Liver (tissue), 9 donors: ENCODE results near the gene CAMK1D. TPM values are rescaled to one million over a fixed set of nuclear protein-coding genes. Genes with fewer than 3 reads are reported as not detected.
A peak's percentile ranks its signal among the peaks of the same experiment; 100 is the strongest.

ENCODE experiments used
- DNase-seq: peaks from one replicate; pipeline ENCODE4 v3.0.0-alpha.2; 2017; ENCODE audit warnings: low spot score
- H3K27ac ChIP-seq, 2 donors: one replicate each; pipeline ENCODE4 v1.7.0; 2013; ENCODE audit warnings: inconsistent platforms in 2 of 2, low read length in 2 of 2, control low read depth in 1 of 2, low read depth in 1 of 2, mild to moderate bottlenecking in 1 of 2
- H3K27me3 ChIP-seq, 4 donors: one replicate each; pipeline versions ENCODE4 v1.6.1 to v1.7.0; 2013; ENCODE audit warnings: low read length in 3 of 4, inconsistent platforms in 1 of 4, mild to moderate bottlenecking in 1 of 4, moderate library complexity in 1 of 4; ENCODE audit not compliant: control insufficient read depth in 4 of 4, insufficient read depth in 4 of 4
- H3K36me3 ChIP-seq, 4 donors: one replicate each; pipeline versions ENCODE4 v1.6.1 to v1.7.0; 2013; ENCODE audit warnings: low read length in 3 of 4, mild to moderate bottlenecking in 3 of 4, low read depth in 1 of 4, moderate library complexity in 1 of 4; ENCODE audit not compliant: control insufficient read depth in 4 of 4, insufficient read depth in 3 of 4
- H3K4me1 ChIP-seq, 4 donors: one replicate each; pipeline versions ENCODE4 v1.6.1 to v1.7.0; 2013; ENCODE audit warnings: low read length in 3 of 4, mild to moderate bottlenecking in 3 of 4, moderate library complexity in 1 of 4; ENCODE audit not compliant: control insufficient read depth in 4 of 4, insufficient read depth in 4 of 4
- H3K4me3 ChIP-seq, 3 donors: one replicate each; pipeline versions ENCODE4 v1.6.1 to v1.7.0; 2013; ENCODE audit warnings: low read length in 3 of 3, control low read depth in 1 of 3, low read depth in 1 of 3, mild to moderate bottlenecking in 1 of 3
- H3K9ac ChIP-seq, 2 donors: one replicate each; pipeline ENCODE4 v1.7.0; 2013; ENCODE audit warnings: low read length in 2 of 2, mild to moderate bottlenecking in 2 of 2, moderate library complexity in 2 of 2, control low read depth in 1 of 2, low read depth in 1 of 2
- H3K9me3 ChIP-seq, 4 donors: one replicate each; pipeline versions ENCODE4 v1.6.1 to v1.7.0; 2013; ENCODE audit warnings: low read length in 3 of 4; ENCODE audit not compliant: control insufficient read depth in 4 of 4
- CTCF ChIP-seq: fragments of 150-350 bp; IDR thresholded peaks from 2 replicates; pipeline ENCODE4 v1.5.1; 2017; ENCODE audit warnings: improper control_type of control experiment, low read depth, low read length; ENCODE audit not compliant: missing input control
- EGR1 ChIP-seq, 2 donors: IDR thresholded peaks; 2 replicates each; pipeline ENCODE4 v1.6.1; 2016 to 2018; ENCODE audit warnings: antibody characterized with exemption in 2 of 2, low read depth in 2 of 2
- FOXA1 ChIP-seq: IDR thresholded peaks from 2 replicates; pipeline ENCODE4 v1.6.1; 2016; ENCODE audit warnings: antibody characterized with exemption
- FOXA2 ChIP-seq: IDR thresholded peaks from 2 replicates; pipeline ENCODE4 v1.6.1; 2016; ENCODE audit warnings: antibody characterized with exemption
- HNF4A ChIP-seq, 2 donors: conservative IDR thresholded peaks; 2 replicates each; pipeline ENCODE4 v1.6.1; 2016; ENCODE audit warnings: antibody characterized with exemption in 2 of 2, mild to moderate bottlenecking in 2 of 2
- JUND ChIP-seq, 2 donors: IDR thresholded peaks; 2 replicates each; pipeline ENCODE4 v1.6.1; 2016; ENCODE audit warnings: antibody characterized with exemption in 2 of 2
- NR2F2 ChIP-seq: IDR thresholded peaks from 2 replicates; pipeline ENCODE4 v1.6.1; 2016; ENCODE audit warnings: antibody characterized with exemption
- RAD21 ChIP-seq, 2 donors: IDR thresholded peaks; 2 replicates each; pipeline ENCODE4 v1.6.1; 2016; ENCODE audit warnings: antibody characterized with exemption in 2 of 2, mild to moderate bottlenecking in 2 of 2
- REST ChIP-seq: IDR thresholded peaks from 2 replicates; pipeline ENCODE4 v1.6.1; 2016; ENCODE audit warnings: antibody characterized with exemption, mild to moderate bottlenecking
- RXRA ChIP-seq, 2 donors: IDR thresholded peaks; 2 replicates each; pipeline ENCODE4 v1.6.1; 2017 to 2018; ENCODE audit warnings: antibody characterized with exemption in 2 of 2, mild to moderate bottlenecking in 1 of 2
- YY1 ChIP-seq: IDR thresholded peaks from 2 replicates; pipeline ENCODE4 v1.6.1; 2016; ENCODE audit warnings: antibody characterized with exemption, mild to moderate bottlenecking
- WGBS: extraction: QIAGEN DNeasy Blood & Tissue Kit; methylation state at CpG from one replicate; pipeline ENCODE4 v1.1.7; 2013; 5-methylcytosine and 5-hydroxymethylcytosine counted together
- polyA plus RNA-seq, 2 donors: library from polyadenylated mRNA; stranded (reverse) in 1 of 2; unstranded in 1 of 2; fragments of 200-250 nt in 1 of 2; fragments of >200 nt in 1 of 2; fragmentation: Nextera tagmentation in 1 of 2; extraction: Ambion mirVana in 1 of 2; gene quantifications; one replicate each; pipeline versions ENCODE4 v1.2.1 to v1.2.3, GENCODE V29; 2013 to 2015
- total RNA-seq, 2 donors: library from RNA; depleted of rRNA; stranded (reverse); fragments of >200 nt; gene quantifications; one replicate each; pipeline ENCODE4 v1.2.3, GENCODE V29; 2014
- donor health status: healthy.
- donor health status: healthy.
- donor health status: healthy.
- donor health status: healthy.
- donor health status: healthy.

The CAMK1D gene
- total and polyA plus RNA-seq, 4 donors: 2.7 to 10.1 (median 4.2) TPM

GRCh38 chr10:12602521-12602920 is 253.2 kb downstream of the CAMK1D start:
- H3K9ac ChIP-seq: no peak overlapping the region
- TF ChIP-seq CTCF: no peak
- TF ChIP-seq EGR1 (IDR thresholded peaks at IDR 0.05; ENCODE audit: low read depth in 2 of 2): no peak
- no peak for TF ChIP-seq FOXA2
- TF ChIP-seq NR2F2: no peak
- peak; percentile 21 for TF ChIP-seq YY1
- no peak for TF ChIP-seq FOXA1
- no peak for TF ChIP-seq RAD21 (IDR thresholded peaks at IDR 0.05)
- no peak for TF ChIP-seq RXRA (IDR thresholded peaks at IDR 0.05)
- H3K4me3 ChIP-seq: no peak overlapping the region
- H3K27me3 ChIP-seq: no peaks in the 10 kb centered on the region
- peak overlapping the region; percentile 44 to 56 for H3K27ac ChIP-seq
- no peaks in the 10 kb centered on the region for H3K9me3 ChIP-seq
- DNase-seq: no peak
- peaks cover 9 to 41% (median 31%) of the 10 kb centered on the region in 4 donors for H3K4me1 ChIP-seq
- no peaks in the 10 kb centered on the region for H3K36me3 ChIP-seq
- 52% methylated on average over 7 of the region's 7 CpGs for WGBS

DNA sequence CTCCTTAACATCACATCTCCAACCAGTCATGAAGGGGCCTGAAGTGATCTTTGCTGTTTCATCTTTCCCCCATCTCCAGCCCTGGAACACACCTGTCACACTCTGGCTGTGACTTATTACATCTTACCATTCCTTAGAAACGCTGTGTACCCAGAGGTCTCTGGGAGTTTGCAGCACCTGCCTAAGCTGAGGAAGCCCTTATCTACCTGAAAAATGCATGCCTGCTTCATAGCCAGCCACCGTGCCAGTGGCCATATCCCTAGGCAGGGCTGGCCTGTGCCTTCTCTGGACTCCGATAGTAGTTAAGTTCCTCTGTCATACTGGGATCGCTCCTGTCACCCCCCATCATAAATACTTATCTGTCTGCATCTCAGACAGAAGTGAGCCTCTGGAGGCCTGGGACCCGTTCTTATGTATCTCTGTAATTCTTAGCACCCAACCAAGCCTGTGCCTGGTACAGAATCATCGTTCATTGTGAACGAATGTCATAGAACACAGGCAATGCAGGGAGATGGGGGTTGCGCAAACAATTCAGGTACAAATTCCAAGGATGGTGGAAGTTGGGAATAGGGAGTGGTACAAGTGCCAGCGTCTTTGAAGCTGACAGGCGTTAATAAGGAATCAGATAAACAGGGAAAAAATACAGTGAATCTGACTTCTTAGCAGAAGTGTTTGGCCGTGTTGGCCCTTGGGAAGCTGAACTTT is 254.6 kb downstream of the CAMK1D start:
- peak overlapping the region; percentile 56 to 62 for H3K27ac ChIP-seq
- no peak overlapping the region for H3K4me3 ChIP-seq
- no peaks in the 10 kb centered on the region for H3K27me3 ChIP-seq
- H3K9ac ChIP-seq: no peak overlapping the region
- TF ChIP-seq JUND (IDR thresholded peaks at IDR 0.05) (no peak), EGR1 (IDR thresholded peaks at IDR 0.05; ENCODE audit: low read depth in 2 of 2) (no peak), FOXA1 (no peak), REST (no peak), YY1 (peak; percentile 26), HNF4A (conservative IDR thresholded peaks at IDR 0.05) (peak; percentile 43 to 62)
- DNase-seq: no peak
- WGBS: 68% methylated on average over 11 of the region's 11 CpGs
- no peaks in the 10 kb centered on the region for H3K36me3 ChIP-seq
- H3K9me3 ChIP-seq: no peaks in the 10 kb centered on the region
- peaks cover 9 to 41% (median 31%) of the 10 kb centered on the region in 4 donors for H3K4me1 ChIP-seq
